Hepatocyte (in vitro differentiated cells): ENCODE measurements around the gene ARF5. TPM values are rescaled to one million over a fixed set of nuclear protein-coding genes. Genes with fewer than 3 reads are reported as not detected.

Source experiments
- DNase-seq: peaks from one replicate; pipeline ENCODE4 v3.0.0-alpha.2; 2016; ENCODE audit warnings: low spot score
- H2AFZ ChIP-seq: fragments of 200-600 bp; sonication (generic); 2 replicates; pipeline ENCODE4 v1.6.0; 2016; ENCODE audit warnings: antibody characterized with exemption, mild to moderate bottlenecking
- H3K27ac ChIP-seq: fragments of 200-600 bp; sonication (generic); 2 replicates; pipeline ENCODE4 v1.5.1; 2016; ENCODE audit warnings: mild to moderate bottlenecking
- H3K27me3 ChIP-seq: fragments of 200-600 bp; sonication (generic); 2 replicates; pipeline ENCODE4 v1.6.1; 2016
- H3K36me3 ChIP-seq: fragments of 200-600 bp; sonication (generic); replicated peaks from 2 replicates; pipeline ENCODE4 v1.5.1; 2016; ENCODE audit warnings: low read depth; ENCODE audit not compliant: insufficient read depth
- H3K4me1 ChIP-seq: fragments of 200-600 bp; sonication (generic); 2 replicates; pipeline ENCODE4 v1.5.1; 2016; ENCODE audit warnings: mild to moderate bottlenecking, moderate library complexity; ENCODE audit not compliant: insufficient read depth
- H3K4me2 ChIP-seq: fragments of 200-600 bp; sonication (generic); 2 replicates; pipeline ENCODE4 v1.6.0; 2016
- H3K4me3 ChIP-seq: fragments of 200-600 bp; sonication (generic); 2 replicates; pipeline ENCODE4 v1.5.1; 2016; ENCODE audit warnings: mild to moderate bottlenecking
- H3K79me2 ChIP-seq: fragments of 200-600 bp; sonication (generic); 2 replicates; pipeline ENCODE4 v1.6.0; 2017; ENCODE audit warnings: mild to moderate bottlenecking
- H3K9me2 ChIP-seq: fragments of 200-600 bp; sonication (generic); replicated peaks from 2 replicates; pipeline ENCODE4 v1.6.0; 2017; ENCODE audit warnings: mild to moderate bottlenecking; ENCODE audit not compliant: insufficient read depth
- H3K9me3 ChIP-seq: fragments of 200-600 bp; sonication (generic); 2 replicates; pipeline ENCODE4 v1.5.1; 2016; ENCODE audit warnings: low read depth, mild to moderate bottlenecking
- H4K20me1 ChIP-seq: fragments of 200-600 bp; sonication (generic); 2 replicates; pipeline ENCODE4 v1.6.0; 2016; ENCODE audit warnings: mild to moderate bottlenecking; ENCODE audit not compliant: insufficient read depth, poor library complexity, severe bottlenecking
- EZH2 ChIP-seq: fragments of 200-600 bp; sonication (generic); IDR thresholded peaks from 2 replicates; pipeline ENCODE4 v1.6.1; 2016; ENCODE audit warnings: antibody characterized with exemption, mild to moderate bottlenecking, borderline replicate concordance
- EZH2phosphoT487 ChIP-seq: fragments of 200-600 bp; sonication (generic); IDR thresholded peaks from one replicate; pipeline ENCODE4 v1.6.1; 2018; ENCODE audit warnings: antibody characterized with exemption, mild to moderate bottlenecking, low read depth, moderate library complexity; ENCODE audit not compliant: unreplicated experiment, severe bottlenecking
- WGBS: methylation state at CpG from one replicate; pipeline ENCODE4 v1.1.6; 2016; ENCODE audit warnings: low lambda C conversion rate; ENCODE audit errors: missing lambda C conversion rate; 5-methylcytosine and 5-hydroxymethylcytosine counted together
- polyA plus RNA-seq: library from polyadenylated mRNA; unstranded; fragments of >200 nt; fragmentation: Nextera tagmentation; extraction: Ambion mirVana; gene quantifications from 2 replicates; pipeline ENCODE4 v1.2.1, GENCODE V29; 2016
- total RNA-seq: library from RNA; depleted of rRNA; stranded (reverse); fragments of >200 nt; gene quantifications from 2 replicates; pipeline ENCODE4 v1.2.3, GENCODE V29; 2014
- TF ChIP-seq, protein P1 (sequence below): fragments of 200-600 bp; sonication (generic); IDR thresholded peaks from 2 replicates; pipeline ENCODE4 v1.5.1; 2016; ENCODE audit warnings: antibody characterized with exemption, mild to moderate bottlenecking; ENCODE audit not compliant: poor library complexity

The ARF5 gene
- total and polyA plus RNA-seq, 2 experiments from 2014 or later = 237 to 243 TPM

DNA sequence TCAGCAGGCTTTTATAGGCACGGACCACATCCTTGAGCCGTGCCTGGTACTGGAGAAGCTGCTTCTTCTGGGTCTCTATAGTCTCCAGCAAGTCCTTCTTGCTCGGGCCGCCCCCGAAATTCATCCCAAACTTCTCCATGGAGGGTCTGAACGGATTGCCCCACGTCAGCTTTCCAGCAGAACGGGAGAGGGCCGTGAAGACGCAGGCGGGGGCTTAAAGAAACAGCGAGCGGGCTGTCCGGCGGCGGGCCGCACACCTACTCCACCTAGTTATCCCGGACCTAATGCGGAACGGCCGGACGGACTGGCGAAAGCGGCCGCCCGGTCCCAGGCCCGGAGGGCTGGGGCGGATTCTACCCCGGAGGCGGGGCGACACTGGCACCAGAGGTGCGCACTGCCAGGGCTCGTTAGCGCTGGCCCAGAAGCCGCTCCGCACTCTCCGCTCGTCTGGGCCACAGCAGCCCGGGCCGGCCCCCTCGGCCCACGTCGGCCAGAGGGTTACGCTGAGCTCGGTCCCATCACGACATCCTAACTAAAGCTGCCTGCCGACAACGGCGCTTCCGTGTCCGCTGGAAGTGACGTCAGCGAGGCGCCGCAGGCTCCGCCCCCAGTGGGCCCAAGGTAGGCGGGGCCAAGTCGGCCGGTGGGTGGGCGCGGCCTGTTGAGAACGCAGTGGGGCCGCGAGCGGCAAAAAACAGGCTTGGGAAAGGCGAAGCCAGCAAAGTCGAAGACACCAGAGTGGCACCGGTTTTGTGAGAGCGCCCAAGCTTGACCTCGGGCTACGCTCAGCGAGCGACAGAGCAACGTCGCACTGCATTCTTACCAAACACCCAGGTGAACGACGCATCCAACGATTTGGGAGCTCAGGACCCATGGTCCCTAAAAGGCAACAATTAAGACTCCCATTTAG lies 2.9 kb upstream of the ARF5 start, which contains the start of gene GCC1:
TSS of gene GCC1 (minus strand) at position 553 of the 910 bp plus-strand sequence. CDS start at position 139, 414 bp downstream.
- Histone ChIP-seq H3K9me2 (no peaks in the 10 kb centered on the region), H3K4me3 (peak within 1 kb of the TSS; percentile 54), H3K4me1 (peaks cover 25% of the 10 kb centered on the region), H4K20me1 (peaks cover 25% of the 10 kb centered on the region), H3K4me2 (peak within 1 kb of the TSS; percentile 96), H3K36me3 (no peaks in the 10 kb centered on the region), H3K9me3 (no peaks in the 10 kb centered on the region), H2AFZ (peak within 1 kb of the TSS; percentile 77), H3K27me3 (no peaks in the 10 kb centered on the region), H3K27ac (peak within 1 kb of the TSS; percentile 92), H3K79me2 (peaks cover 60% of the 10 kb centered on the region)
- WGBS = 5% methylated on average over 78 of the region's 78 CpGs
- peak; percentile 95 for DNase-seq
- TF ChIP-seq, protein P1, sequence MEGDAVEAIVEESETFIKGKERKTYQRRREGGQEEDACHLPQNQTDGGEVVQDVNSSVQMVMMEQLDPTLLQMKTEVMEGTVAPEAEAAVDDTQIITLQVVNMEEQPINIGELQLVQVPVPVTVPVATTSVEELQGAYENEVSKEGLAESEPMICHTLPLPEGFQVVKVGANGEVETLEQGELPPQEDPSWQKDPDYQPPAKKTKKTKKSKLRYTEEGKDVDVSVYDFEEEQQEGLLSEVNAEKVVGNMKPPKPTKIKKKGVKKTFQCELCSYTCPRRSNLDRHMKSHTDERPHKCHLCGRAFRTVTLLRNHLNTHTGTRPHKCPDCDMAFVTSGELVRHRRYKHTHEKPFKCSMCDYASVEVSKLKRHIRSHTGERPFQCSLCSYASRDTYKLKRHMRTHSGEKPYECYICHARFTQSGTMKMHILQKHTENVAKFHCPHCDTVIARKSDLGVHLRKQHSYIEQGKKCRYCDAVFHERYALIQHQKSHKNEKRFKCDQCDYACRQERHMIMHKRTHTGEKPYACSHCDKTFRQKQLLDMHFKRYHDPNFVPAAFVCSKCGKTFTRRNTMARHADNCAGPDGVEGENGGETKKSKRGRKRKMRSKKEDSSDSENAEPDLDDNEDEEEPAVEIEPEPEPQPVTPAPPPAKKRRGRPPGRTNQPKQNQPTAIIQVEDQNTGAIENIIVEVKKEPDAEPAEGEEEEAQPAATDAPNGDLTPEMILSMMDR = no peak
- TF ChIP-seq EZH2 (no peak), EZH2phosphoT487 (no peak)

DNA sequence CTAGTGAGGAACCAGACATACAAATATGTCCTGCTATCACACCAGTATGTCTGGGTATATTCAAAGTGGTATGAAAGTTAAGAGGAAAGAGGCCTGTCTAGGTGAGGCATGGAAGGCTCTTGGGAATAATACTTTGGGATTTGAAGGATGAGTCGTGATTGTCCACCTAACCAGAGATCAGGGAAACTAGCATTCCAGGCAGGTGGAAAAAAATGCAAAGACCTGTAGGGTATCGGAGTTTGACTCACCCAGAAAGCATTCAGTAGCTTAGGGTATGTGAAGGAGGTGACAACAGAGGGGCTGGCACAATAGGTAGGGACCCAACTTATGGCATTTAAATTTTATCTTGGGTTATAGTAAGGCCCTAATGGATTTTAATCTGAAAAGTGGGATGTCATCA lies 1.9 kb upstream of the ARF5 start:
- Histone ChIP-seq H3K4me2 (no peak overlapping the region), H4K20me1 (peaks cover 20% of the 10 kb centered on the region), H3K27me3 (no peaks in the 10 kb centered on the region), H3K4me1 (peaks cover 25% of the 10 kb centered on the region), H2AFZ (no peak overlapping the region), H3K36me3 (no peaks in the 10 kb centered on the region), H3K79me2 (peaks cover 53% of the 10 kb centered on the region), H3K9me3 (no peaks in the 10 kb centered on the region), H3K27ac (no peak overlapping the region), H3K9me2 (no peaks in the 10 kb centered on the region), H3K4me3 (no peak overlapping the region)
- TF ChIP-seq EZH2 (no peak), EZH2phosphoT487 (no peak)
- TF ChIP-seq, protein P1 = no peak
- no peak for DNase-seq
- WGBS = 81% methylated on average over 2 of the region's 2 CpGs

DNA sequence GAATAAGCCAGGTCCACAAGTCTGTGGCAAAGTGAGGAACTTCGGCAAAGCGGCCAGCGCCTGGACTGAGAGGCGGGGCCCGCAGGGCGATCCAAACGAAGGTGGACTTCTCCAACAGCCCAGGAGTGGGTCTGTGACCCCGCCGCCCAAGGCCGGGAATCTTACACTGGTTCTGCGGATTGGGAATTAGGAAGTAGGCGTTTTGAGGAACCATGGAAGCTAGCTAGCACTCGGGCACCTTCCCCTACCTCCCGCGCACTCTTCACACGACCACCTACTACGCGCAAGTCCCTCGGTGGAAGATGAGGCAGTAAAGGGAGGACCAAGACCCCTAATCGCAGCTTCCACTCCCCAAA lies 570 bp upstream of the ARF5 start:
- no peak for TF ChIP-seq EZH2
- no peak for TF ChIP-seq EZH2phosphoT487
- TF ChIP-seq, protein P1 = no peak
- Histone ChIP-seq H3K27me3 (no peaks in the 10 kb centered on the region), H3K4me3 (peak overlapping the region; percentile 82), H3K79me2 (peaks cover 42% of the 10 kb centered on the region), H3K9me3 (no peaks in the 10 kb centered on the region), H3K4me1 (peaks cover 25% of the 10 kb centered on the region), H4K20me1 (peaks cover 16% of the 10 kb centered on the region), H3K36me3 (no peaks in the 10 kb centered on the region), H3K9me2 (no peaks in the 10 kb centered on the region), H2AFZ (peak overlapping the region; percentile 88), H3K4me2 (peak overlapping the region; percentile 97), H3K27ac (peak overlapping the region; percentile 99)
- 70% methylated on average over 20 of the region's 20 CpGs for WGBS
- DNase-seq = no peak
